GM18520 (cell line): ENCODE measurements around the gene ROR1.

Source experiments
- ATAC-seq: cut with Tn5 transposase; IDR thresholded peaks from one replicate; pipeline ENCODE4 v1.9.1; 2021; ENCODE audit not compliant: unreplicated experiment

Gene ROR1

DNA sequence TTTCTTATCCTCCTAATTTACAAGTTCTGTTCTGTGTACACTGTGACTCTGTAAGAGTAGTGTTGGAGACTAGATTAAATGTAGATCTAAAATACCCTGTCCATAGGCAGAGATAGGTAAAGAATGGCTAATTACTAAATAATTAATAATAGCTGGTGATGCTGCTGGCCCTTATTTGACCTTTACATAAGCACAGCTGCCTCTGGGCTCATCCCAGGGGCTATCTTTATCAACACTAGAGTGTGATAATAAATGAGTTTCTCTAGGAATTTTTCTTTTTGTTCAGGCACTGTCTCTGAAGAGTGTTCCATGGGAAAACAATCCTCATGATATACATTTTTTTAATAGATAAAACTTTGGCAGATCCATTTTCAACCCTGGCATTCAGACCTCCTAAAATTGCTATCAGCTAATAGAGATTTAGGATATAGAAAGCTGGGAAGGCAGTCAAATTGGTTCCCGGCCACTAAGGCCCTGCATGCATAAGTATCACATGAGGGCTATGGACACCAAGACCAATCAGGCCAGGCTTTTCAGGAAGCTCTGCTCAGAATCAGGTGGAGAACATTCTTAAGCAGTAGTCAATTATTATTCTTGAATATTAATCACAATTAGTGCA lies 107.2 kb downstream of the ROR1 start:
- ATAC-seq, result no peak

DNA sequence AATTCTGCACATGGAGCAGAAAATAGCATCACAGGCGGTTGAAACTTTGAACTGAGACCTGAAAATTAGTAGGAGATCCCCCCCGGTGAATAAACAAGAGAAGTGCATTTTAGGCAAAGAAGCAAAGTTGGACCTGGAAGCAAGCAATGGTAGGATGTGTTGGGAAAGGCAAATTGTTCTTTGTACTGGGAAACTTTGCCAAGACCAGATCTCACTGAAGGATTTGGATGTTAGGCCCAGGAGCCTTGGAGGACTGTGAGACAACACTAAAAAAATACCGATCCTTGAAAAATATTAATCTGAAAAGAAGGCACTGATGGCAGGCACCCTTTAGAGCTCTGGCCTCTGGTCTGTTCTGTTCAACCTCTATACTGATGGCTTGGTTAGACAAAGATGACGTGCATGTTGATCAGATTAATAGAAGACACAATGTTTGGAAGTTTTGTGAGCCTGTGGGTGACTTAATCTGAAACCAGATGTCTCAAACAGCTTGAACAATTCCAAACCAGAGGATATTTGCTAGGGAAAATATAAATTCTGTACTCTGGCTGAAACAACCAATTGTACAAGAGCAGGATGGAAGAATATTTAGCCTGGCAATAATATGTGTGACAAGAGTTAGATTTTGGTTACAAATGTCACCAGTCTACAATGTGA lies 108.4 kb downstream of the ROR1 start:
- no peak for ATAC-seq

DNA sequence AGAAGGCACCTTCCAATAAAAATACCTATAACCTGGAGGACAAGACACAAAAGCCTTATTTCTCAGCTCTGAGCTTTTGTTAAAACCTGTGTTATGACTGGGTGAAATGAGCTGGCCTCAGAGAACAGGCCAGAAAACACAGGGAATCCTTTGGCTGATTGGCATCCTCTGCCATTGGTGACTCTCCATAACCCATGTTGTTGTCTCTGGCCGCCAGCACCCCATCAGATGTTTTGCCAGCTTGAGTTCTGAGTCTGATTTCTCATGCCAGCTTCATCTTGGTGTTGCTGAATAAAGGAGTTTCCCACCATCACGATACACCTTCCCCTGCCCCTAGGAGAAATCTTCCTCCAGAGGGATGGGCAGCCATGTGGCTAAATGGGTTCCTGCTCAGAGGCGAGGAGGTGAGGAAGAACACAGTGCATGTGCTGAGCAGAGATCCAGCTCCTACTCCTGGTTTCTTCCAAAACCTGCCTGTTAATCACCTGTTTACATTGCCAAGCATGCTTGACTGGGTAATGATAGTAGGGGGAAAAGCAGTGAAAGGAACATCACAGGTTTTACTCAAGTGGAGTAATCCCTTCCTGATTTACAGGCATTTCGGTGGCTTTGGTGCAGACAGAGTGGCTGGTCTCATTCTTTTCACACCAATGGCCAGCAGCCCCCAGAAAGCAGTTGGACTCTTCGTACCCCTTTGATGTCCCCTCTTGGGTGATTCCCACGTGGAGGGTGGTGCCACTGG lies 109.8 kb downstream of the ROR1 start:
- no peak for ATAC-seq

DNA sequence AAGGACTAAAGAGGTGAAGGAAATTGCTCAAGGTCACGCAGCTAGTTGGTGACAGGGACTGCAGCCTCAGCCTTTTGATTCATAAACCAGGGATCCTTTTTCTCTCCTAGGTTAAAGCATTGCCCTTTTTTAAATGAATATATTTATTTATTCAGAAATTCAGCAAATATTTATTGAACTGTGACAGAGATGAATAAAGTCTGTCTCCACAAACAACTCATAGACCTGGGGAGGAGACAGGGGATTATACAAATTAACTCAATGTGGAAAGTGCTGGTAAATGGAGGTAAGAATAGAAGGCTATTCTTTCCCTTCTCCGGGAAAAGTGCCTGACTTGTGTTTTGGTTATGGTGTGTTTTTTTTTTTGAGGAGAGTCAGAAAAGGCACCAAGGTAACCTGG lies 110.7 kb downstream of the ROR1 start:
- ATAC-seq, result no peak

DNA sequence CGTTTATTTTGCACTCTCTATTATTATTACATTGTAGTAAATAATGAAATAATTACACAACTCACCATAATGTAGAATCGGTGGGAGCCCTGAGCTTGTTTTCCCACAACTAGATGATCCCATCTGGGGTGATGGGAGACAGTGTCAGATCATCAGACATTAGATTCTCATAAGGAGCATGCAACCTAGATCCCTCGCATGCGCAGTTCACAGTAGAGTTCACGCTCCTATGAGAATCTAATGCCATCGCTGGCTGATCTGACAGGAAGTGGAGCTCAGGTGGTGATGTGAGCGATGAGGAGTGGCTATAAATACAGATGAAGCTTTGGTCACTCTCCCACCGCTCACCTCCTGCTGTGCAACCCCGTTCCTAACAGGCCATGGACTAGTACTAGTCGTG lies 112.1 kb downstream of the ROR1 start:
- ATAC-seq, result no peak

DNA sequence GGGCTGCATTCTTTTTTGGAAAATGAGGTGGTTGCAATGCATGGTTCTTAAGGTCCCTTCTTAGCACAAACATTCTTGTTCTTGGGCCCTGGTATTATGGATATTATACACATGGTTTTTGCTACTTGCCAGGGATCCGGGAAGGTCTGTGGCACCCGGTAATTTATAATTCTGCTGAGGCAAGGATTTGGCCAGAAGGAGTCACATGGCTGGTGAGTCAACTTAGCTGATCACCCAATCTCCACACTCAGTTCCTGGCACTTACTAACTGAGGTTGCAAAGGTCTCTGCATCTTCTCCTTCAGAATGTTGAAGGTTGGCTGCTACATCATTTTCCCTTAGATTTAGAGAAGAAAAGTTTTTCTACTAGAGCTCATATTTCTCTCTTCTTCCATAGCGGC lies 112.5 kb downstream of the ROR1 start:
- no peak for ATAC-seq

DNA sequence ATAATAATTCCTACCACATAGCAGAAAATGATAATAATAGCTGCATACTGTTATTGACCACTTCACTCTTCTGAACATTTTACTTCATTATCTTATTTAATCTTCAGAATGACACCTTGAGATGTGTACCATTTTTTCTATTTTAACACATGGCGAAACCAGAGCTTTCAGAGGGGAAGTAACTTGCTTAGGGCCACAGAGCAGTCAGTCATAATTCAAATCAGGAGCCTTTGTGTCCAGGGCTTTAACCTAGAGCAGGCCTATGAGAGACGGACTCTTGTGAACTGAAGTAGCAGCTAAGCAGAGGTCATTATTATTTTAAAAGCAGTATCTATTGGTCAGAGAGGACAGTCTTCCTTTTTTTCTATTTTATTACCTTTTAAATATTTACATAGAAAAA lies 114.0 kb downstream of the ROR1 start:
- ATAC-seq, result no peak

DNA sequence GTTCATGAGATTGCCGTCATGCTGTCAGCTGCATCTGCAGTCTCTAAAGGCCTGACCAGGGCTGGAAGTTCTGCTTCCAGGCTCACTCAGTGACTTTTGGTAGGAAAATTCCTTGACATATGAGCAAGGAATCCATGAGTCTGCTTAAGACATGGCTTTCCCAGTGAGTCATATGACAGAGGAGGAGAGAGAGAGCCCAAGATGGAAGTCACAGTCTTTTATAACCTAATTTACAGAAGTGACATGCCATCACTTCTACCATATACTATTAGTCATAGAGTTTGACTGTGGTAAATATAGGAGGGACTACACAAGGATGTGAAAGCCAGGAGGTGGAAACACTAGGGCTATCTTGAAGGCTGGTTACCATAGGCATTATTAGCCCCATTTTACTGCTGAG lies 115.2 kb downstream of the ROR1 start:
- ATAC-seq, result no peak

DNA sequence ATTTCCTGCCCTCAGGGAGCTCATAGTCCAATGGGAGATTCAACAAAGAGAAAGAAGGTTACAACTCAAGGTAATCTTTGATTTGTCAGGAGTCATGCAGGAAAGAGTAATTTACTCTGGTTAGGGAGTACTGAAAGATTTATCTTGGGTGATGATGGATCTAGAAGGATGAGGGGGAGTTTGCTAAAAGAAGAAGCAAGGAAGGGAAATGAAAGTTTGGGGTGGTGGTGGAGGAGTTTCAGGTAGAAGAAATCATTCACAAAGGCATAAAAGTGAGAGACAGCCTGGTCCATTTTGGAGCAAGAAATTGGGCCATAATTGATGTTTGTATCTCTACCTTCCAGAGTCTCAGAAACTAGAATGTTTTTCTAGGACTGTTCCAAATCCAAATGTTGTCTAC lies 116.7 kb downstream of the ROR1 start:
- ATAC-seq, result no peak

DNA sequence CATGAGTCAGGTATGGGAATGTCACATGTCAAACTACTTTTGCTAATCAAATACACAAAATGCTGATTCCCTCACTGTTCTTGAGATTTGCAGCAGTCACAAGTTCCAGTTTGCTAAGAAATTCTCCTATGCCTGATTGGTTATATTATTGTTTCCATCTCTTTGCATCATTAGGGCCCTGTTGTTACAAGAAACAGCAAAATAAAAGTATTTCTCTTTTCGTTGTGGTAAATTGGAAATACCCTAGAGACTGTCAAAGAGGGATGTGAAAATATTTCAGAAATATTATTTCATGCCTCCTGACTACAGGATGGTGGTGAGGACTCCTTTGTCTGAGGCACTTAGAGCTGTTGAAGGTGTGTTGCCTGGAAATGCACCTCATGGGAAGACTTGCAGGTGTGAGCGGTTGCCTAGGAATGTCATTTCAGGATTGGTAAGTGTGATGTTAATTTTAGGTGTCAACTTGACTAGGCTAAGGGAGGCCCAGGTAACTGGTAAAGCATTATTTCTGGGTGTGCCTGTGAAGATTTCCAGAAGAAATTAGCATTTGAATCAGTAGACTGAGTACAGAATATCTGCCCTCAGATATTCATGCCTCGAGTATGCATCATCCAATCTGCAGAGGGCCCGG lies 117.4 kb downstream of the ROR1 start:
- no peak for ATAC-seq

DNA sequence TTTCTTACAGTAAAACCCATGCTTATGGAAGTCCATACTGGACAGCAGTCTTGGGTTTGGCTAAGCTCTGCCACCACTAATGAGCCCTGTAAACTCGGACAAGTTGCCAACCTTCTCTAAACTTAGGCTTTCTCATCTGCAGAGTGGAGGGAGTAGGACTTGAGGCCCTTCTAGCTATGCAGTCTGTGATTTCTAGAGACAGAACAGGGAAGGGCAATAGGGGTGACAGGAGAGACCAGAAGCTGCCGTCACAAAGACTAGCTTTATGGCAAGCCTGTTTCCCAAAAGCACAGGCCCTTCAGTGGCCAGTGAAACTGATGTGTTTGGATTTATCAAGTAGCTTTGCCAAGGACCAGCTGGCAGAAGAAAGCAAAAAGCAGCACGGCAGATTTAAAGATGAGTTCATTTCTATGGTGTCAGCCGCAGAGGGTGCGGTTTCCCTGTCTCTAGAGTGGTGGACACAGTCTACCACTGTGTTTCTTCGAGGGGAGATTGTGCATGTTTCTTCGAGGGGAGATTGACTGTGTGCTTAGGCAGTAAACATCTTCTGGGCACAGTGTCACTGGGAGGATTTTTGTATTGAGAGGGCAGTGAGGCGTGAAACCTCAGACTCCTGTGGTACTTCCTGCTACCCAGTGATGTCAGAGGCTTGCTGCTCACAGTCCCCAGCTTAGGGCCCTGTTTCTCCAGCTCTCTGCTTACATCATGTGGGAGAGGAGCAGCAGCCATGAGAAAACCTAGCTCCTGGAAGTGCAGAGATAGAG lies 119.0 kb downstream of the ROR1 start:
- peak; percentile 98 for ATAC-seq

DNA sequence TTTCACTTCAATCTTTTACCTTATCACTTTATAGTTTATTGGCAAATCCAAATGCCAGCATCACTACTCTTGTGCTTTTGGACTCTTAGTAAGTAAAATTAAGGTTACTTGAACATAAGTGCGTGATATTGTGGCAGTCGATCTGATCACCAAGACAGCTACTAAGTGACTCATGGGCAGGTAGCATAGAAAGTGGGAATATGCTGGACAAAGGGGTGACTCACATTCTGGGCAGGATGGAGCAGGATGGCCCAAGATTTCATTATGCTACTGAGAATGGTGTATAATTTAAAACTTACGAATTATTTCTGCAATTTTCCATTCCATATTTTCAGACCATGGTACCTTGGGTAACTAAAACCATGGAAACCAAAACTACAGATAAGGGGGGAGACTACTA lies 120.2 kb downstream of the ROR1 start:
- no peak for ATAC-seq

DNA sequence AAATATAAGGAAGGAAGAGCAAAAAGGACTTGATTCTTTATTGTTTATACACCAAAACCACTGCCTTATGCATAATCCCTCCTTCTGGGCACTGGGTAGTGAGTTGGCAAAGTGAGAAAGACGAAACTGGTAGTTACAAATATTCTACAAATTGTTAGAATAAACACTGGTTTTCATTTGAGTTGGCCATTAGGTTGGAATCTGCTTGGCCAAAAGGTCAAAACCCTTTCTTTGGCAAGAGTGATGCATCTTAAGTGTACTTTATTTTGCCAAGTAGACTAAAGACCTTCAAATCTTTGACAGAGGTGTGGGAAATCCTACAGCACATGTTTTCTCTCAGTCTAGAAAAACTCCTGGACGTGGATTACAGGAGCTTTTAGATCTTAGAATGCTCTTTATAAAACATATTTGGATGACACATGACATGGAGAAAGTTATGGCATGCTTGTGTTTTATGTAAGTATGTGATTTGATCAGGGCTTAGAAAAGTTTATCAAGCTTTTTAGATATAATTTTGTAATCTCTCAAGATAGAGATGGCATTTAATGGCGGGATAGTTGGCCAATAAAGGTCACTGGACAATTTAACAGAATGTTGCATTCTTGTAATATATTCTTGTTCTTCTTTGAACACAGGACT lies 120.9 kb downstream of the ROR1 start:
- ATAC-seq, result no peak

DNA sequence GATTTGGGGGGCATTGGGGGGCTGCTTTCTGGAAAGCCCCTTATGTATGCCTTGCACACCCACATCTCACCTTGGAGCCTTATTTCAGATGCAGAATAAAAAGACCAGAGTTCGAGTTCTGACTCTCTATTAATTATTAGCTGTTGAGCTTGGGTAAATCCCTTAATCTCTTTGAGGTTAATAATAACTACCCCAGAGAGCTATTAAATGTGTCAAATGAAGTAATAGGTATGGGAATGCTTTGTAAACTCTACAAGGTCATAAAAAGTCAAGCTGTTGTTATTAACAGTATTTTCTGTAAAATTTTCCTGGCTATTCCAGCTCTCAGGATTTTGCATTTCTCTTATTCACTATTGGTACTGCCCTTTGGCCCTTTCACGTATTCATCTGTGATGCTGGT lies 122.9 kb downstream of the ROR1 start:
- ATAC-seq, result no peak

DNA sequence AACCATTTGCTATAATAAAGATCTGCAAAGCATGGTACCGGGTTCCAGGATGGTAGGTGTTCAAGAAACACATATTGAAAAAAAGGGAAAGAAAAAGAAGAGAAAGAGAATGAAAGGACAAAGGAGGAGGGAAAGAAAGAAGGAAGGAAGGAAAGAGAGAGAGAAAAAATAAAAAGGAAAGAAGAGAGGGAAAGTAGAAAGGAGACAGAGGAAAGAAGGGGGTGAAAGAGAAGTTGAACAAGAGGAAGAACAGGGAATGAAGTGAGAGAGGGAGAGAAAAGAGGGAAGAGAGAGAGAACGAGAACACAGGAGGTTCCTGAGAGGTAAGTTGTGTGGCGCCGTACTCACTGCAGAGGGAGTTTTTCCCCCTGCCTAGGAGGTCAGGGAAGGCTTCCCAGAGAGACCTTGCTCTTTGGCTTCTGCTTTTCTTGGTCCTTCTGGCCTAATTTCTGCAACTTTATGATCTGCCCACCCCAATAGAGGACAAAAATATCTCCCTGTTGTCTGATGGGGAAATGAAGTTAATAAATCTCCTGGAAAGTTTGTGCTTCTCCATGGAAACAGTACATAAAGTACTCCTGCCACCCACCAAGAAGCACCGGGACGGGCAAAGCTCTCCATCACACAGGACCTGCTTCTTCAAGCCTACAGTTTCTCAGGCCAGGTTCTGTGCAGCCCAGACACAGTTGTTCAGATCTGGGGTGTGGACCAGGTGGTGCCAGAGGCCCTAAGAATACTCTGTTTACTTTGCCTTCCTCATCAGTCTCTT lies 124.8 kb downstream of the ROR1 start:
- no peak for ATAC-seq

DNA sequence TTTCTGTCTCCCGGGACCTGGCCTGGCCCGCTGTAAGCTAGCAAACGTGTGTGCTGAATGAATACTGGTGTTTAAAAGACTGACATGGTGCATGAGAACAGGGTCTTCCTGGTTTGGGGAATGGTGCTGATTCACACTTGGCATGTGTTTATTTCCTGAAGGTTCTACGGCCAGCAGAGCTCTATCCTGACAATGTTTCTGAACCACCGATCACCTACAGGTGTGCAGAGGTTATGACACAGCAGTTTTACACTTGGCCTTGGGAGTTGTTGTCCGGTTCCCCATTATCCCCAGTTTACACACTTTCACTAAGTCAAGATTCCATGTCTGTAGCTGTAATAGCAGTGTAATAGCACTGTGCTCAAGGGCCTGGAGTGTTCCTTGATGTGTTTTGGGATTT lies 127.3 kb downstream of the ROR1 start:
- no peak for ATAC-seq

DNA sequence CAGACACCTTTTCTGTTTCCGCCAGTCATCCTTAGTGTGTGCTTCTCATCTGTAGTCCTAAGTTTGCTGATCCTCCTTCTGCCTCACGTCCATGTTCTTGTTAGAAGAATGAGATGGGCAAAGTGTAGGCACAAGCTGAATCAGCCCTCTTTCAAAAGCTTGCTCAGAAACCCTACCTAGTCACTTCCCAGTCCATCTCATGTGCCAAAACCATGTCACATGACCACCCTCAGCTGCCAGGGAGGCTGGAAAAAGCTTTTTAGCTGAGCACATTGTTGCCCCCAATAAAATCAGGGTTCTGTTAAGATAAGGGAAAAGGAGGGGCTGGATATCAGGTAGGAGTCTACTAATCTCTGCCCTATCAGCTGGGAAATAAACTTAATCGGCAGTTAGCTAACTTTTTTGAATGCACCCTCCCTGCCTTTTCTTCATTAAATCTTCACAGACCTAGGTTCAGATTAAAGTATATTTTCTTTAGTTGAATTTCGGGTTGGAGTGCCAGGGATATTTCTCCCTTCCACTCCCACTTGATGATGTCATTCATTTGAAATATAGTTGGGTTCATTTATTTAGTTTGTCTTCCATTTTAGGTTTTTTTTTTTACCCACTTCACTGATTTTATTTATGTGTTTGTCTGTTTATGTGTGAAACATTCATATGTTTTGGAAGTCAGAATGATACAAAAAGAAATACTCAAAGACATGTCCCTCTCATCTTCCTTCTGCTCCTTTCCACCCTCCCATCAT lies 129.2 kb downstream of the ROR1 start:
- no peak for ATAC-seq

DNA sequence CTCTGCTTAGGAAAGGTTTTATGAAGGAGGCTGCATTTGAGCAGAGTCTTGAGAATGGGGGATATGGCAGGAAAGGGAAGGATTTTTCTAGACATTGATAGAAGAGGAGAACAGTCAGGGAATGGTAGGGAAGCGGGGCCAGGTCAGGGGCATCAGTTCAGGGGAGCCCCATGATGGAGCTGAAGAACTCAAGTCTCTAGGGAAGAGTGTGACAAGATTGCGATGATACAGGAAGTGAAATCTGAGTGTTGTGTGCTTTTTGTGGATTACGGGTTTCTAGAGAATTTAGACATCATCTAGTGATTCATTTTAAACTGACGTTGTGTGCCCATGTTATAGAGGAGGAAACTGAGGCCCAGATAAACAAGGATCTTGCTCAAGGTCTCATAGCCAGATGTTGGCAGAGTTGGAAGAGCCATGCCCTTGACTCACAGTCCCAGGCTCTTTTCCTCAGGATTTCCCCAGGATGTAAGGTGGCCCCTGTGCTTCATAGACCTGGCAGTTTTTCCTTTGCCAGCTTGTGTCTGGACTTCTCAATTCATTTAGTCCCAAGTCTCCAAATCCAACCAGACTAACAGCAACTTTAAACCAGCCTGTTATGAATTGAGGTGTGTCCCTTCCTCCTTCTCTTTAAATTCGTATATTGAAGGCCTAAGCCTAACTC lies 130.3 kb downstream of the ROR1 start:
- ATAC-seq, result no peak

DNA sequence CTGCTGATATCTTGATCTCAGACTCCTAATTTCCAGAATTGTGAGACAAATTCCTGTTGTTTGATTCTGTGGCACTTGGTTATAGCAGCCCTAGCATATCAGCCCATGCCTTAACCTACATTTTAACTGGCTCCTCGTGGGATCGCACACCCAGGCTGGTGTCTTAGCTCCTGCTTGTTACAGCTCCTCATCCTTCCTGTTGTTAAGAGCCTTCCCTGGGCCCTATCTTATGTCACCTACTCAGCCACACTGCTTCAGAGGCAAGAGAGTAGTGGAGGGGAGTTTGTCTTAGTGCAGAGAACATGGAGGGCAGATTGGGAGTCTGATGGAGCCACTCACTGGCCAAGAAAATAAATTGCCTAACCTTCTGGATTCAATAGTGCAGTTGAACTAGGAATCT lies 131.0 kb downstream of the ROR1 start:
- no peak for ATAC-seq
